ENCODE results near the gene IPO11.
"Not testable (repeated sequence)": the region's sequence is repeated elsewhere in the genome, so short reads cannot be mapped to it uniquely, and the experiment has no call there.

Gene IPO11

GRCh38 chr5:62631909-62632580 lies 219.5 kb downstream of the IPO11 start:
- no peak for DNase-seq
- intact Hi-C loops (cut with DNase I), result no loop called here

- intact Hi-C loops (cut with DNase I), result no loop called here
- DNase-seq, result no peak
These were observed 220.7 kb downstream of the IPO11 start for GRCh38 chr5:62633243-62633642.

GRCh38 chr5:62640446-62640845 lies 227.9 kb downstream of the IPO11 start:
- intact Hi-C loops (cut with DNase I), result no loop called here
- DNase-seq, result no peak

GRCh38 chr5:62642468-62642867 lies 229.9 kb downstream of the IPO11 start:
- intact Hi-C loops (cut with DNase I), result no loop called here
- no peak for DNase-seq

GRCh38 chr5:62643556-62644451 lies 231.2 kb downstream of the IPO11 start:
- intact Hi-C loops (cut with DNase I), result no loop called here

DNA sequence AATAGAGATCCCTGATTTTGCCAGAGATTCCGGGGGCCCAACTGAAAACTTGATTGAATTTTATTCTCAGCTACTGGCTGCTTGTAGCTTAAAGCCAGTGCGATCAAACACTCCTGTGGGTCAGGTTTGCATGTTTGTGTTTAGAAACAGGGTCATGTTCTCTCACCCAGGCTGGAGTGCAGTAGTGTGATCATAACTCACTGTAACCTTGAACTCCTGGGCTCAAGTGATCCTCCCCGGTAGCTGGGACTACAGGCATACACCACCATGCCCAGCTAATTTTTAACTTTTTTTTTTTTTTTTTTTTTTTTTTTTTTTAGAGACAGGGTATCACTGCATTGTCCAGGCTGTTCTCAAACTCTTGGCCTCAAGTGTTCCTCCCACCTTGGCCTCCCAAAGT lies 232.7 kb downstream of the IPO11 start:
- intact Hi-C loops (cut with DNase I), result no loop called here
- no peak for DNase-seq

More at GRCh38 chr5:62643556-62644451, 231.2 kb downstream of the IPO11 start:
- no peak for DNase-seq

DNA sequence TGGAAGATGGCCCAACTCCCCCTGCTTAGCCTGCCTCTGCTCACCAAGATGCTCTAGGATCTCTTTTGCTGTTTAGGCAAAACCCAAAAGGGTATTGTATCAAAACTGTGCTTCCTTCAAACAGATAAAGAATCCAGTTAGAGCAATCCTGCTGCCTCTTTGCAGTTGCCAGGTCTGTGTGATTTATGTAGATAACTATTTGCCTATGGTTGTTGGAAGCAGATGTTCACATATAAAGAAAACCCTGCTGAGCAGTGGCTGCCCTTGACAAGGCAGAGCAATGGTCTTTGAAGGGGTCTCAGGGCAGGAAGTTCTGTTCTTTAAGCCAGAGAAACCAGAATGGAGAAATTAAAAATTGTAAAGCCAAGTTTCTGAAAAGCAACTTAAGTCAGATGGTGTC lies 234.7 kb downstream of the IPO11 start:
- intact Hi-C loops (cut with DNase I), result no loop called here
- no peak for DNase-seq

DNA sequence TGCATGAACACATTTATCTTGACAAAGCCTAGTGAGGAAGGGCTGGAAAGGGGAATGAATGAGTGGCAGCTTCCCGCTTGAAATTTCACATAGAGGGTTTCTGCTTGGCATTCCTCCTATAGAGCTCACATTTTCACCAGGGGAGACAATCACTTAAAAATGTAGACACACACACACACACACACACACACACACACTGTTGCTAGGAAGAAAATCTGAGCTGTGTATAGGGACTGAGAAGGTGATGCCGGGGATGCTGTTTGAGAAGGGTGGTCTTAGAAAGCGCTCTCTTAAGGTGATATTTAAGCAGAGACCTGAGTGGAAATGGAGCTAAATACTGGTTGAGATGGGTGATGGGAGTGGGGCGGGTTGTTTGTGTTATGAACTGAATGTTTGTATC lies 236.5 kb downstream of the IPO11 start:
- intact Hi-C loops (cut with DNase I), result no loop called here
- no peak for DNase-seq

DNA sequence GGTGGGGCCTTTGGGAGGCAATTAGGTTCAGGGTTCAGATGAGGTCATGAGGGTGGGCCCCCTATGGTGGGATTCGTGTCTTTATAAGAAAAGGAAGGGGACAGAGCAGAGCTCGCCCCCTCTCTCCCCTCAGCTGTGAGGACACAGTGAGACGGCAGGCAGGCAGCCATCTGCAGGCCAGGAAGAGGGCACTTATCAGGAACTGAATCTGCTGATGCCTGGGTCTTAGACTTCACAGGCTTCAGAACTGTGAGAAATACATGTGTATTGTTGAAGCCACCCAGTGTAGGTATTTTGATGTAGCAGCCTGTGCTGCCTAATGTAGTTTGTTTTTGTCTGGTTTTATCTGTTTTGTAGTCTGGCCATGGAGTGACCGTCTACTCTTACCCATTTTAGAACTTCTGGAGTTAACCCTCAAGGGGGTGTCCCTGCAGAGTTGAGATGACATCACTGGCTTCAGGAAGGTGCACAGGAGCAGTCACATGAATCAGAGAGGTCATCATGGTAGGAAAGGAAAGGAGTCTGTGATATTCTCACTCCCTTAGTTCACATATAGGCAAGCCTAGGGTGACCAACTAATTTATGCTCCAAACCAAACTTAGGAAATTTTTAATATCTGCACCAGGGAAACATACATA lies 237.0 kb downstream of the IPO11 start:
- intact Hi-C loops (cut with DNase I), result no loop called here
- no peak for DNase-seq

GRCh38 chr5:62650197-62650596 lies 237.6 kb downstream of the IPO11 start:
- no peak for DNase-seq
- intact Hi-C loops (cut with DNase I), result no loop called here

DNA sequence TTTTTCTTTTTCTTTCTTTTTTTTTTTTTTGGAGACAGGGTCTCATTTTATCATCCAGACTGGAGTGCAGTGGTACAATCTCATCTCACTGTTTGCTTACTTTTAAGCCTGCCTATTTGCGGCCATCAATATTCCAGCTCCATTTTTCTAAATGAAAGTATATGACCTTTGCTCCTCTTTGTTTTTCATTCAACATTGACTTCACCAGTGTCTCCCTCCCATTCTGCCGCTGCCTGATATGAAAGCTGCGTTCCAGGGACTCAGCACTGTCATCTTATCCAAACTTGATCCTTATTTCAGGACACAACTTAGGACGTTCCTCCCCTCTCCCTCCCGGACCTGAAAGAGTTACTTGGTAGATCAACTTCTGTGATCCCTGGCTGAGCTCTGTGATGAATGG lies 239.7 kb downstream of the IPO11 start:
- DNase-seq, result peak in 1 of 10 donors; percentile 24
- intact Hi-C loops (cut with DNase I), result no loop called here

DNA sequence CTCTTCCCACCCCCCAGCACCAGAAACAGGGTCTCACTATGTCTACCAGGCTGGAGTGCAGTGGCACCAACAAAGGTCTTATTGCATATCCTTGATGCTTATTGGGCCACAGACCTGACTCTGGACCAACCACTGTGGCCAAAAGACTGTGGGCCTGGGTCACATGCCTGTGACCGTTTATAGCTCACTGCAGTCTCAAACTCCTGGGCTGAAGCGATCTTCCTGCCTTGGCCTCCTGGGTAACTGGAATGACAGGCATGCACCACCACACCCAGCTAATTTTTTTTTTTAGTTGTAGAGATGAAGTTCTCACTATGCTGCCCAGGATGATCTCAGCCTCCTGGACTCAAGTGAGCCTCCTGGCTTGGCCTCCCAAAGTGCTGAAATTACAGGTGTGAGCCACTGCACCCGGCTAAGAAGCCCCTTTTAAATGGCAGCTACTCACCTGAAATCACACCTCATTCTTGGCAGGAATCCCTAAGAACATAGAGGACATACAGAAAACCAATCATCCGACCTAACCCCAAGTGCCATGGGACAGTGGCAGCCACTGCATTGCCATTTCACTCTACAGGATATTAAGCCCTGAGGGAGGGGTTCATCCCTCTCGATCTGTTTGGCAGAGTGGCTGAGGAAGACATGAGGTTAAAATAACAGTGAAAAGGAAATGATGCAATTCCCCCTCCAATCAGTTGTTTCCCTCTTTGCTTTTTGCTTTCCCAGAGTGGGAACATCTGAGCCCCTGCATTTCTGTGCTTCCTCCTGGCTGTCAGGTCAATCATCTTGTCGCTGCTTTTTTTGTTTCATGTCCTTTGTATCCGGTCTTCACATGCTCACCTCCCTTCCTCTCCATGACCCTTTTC lies 240.7 kb downstream of the IPO11 start:
- intact Hi-C loops (cut with DNase I), result no loop called here
- peak in 1 of 10 donors; percentile 53 for DNase-seq

GRCh38 chr5:62653864-62654575 lies 241.5 kb downstream of the IPO11 start:
- intact Hi-C loops (cut with DNase I), result no loop called here
- DNase-seq, result peak in 1 of 10 donors; percentile 56

- intact Hi-C loops (cut with DNase I), result not testable (repeated sequence)
These were observed 245.2 kb downstream of the IPO11 start for GRCh38 chr5:62657772-62658171.

DNA sequence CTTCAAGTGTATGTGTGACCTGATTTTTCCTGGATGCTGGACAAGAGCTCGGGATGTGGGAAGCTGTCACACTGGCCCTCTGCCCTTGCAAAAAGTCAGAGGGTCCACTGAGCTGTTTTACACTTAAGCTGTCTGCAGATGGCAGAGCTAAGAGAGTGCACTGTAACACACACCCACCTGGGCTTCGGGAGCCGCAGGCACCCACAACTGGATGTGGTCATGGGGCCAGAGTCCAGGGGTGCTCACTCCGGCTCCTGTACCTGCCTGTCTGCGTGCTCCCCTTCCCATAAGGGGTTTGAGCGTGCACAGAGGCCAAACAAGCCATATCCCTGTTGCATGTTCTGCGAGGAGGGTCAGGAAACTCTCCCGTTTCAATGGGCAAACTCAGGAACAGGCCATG lies 248.6 kb downstream of the IPO11 start:
- intact Hi-C loops (cut with DNase I), result no loop called here
- no peak for DNase-seq

More at GRCh38 chr5:62657772-62658171, 245.2 kb downstream of the IPO11 start:
- not testable (repeated sequence) for DNase-seq

GRCh38 chr5:62662521-62662920 lies 250.0 kb downstream of the IPO11 start:
- DNase-seq, result no peak
- intact Hi-C loops (cut with DNase I), result no loop called here

GRCh38 chr5:62671479-62671878 lies 258.9 kb downstream of the IPO11 start:
- intact Hi-C loops (cut with DNase I), result no loop called here
- DNase-seq, result no peak

- DNase-seq; intact Hi-C loops (cut with DNase I): not testable (repeated sequence)
These were observed 264.0 kb downstream of the IPO11 start for GRCh38 chr5:62676596-62676995.

Measured in posterior cingulate gyrus (tissue), 11 donors.